GM19452 (cell line): ENCODE data around the gene NCF4.

Experiments used
- ATAC-seq: cut with Tn5 transposase; IDR thresholded peaks from one replicate; pipeline ENCODE4 v1.9.1; 2021; ENCODE audit not compliant: unreplicated experiment

Gene NCF4

DNA sequence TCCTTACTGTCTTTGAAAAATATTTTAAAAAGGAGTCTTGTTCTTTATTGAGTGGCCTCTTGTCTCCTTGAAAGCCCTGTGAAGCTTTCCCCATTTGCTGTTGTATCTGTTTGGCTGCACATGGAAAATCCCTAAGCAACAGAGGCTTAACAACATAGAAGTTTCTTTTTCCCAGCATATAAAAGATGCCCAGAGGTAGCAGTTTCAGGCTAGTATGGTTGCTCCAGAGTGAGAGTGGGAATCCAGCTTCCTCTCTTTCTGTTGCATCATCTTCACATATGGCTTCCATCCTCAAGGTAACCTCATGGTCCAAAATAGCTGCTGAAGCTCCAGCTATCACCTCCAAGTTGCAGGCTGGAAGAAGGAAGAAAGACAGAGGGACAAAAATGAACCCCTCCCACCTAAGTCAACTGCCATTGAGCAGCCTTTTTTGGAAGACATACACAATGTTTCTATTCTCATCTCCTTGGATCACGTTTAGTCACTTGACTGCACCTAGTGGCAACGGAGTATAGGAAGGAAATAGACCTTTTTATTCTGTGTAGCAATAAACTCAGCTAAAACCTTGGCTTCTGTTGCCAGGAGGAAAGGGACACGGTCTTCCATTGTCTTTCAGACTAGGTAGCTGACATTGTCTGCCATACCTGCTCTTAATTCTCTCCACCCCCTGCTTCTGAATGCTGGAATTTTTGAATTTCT is 57.9 kb downstream of the NCF4 start:
- no peak for ATAC-seq

DNA sequence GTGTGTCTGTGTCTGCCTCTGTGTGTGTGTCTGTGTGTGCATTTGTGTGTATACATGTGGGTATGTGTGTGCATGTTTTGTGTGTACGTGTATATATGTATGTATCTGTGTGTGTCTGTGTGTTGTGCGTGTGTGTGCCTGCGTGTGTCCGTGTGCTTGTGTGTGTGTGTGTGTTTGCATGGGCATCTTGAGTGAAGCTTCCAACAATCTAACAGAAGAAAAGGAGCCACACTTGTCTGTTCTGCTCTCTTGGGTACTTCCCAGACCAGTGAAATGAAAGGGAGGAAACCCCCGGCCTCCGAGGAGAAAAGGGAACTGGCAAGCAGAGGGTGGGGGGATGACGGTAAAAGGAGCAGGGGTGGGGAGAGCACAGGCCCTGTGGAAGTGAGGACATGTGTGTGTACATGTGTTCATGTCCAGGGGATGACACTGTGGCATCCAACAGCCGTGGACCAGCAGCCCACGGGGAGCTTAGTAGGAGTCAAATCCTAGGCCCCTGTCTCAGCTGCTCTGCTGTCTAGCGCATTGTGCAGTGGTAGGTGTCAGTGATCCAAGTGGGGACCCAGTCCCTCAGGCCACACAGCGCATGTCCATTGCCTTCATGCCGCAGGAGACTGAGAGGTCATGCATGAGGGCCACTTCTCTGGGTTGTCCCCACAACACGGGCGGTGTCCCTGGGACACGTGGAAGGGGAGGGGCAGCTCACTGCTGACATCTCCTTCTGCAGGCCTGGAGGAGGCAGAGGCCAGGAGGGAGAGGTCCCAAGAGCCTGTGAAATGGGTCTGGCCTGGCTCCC is 60.7 kb downstream of the NCF4 start:
- no peak for ATAC-seq

DNA sequence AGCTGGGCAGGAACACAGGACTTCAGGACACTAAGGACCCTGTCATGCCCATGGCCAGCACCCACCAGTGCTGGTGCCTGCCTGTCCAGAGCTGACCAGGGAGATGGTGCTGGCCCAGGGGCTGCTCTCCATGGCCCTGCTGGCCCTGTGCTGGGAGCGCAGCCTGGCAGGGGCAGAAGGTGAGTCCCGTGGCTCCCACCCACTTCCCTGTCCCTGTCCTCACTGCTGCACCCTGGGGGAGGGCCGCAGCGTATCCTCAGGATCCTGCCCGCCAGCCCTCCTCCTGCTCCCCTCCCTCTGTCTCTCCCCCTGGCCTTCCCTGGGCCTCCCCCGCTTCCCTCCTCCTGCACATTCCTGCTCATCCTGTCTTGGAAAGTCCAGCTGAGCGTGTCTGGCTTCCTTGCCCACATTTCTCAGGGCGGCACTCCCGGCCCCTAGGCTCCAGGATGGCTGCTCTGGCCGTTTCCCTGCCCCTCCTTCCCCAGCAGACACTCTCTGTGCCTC is 61.4 kb downstream of the NCF4 start:
- ATAC-seq, result no peak

- ATAC-seq, result no peak
Observed at GRCh38 chr22:36922711-36923110, 61.9 kb downstream of the NCF4 start.

GRCh38 chr22:36923131-36923788 is 62.5 kb downstream of the NCF4 start:
- ATAC-seq, result no peak

DNA sequence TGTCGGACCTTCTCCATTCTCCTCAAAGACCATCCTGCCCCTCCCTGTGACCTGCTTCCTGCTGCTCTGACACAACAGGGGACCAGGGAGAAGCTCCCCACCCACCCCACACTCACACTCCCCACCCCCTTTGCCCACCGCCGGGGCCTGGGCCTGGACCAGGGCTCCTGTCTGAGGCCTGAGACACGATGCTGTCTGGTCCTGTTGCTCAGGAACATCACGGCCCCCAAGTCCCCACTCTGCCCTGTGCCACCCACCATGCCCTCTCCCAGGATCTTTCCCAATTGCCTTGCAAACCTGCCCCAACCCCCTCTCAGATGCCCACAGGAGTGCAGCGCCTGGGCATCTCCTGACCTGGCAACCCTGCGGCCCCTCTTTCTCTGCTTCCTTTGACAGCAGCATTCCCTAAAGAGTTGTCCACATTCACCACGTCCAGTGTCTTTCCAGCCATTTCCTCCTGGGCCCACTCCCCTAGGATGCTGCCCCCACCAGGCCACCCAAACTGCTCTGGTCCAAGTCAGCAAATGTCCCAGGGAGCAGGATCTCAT is 63.4 kb downstream of the NCF4 start:
- ATAC-seq, result no peak

- no peak for ATAC-seq
Observed at GRCh38 chr22:36925388-36926290, 64.8 kb downstream of the NCF4 start.

GRCh38 chr22:36926309-36926708 is 65.5 kb downstream of the NCF4 start:
- no peak for ATAC-seq

- no peak for ATAC-seq
Observed at GRCh38 chr22:36926721-36927435, 66.1 kb downstream of the NCF4 start.
